H1 (cell line): Measurements from ENCODE around the gene ANKRD13C. TPM values are rescaled to one million over a fixed set of nuclear protein-coding genes. Genes with fewer than 3 reads are reported as not detected.

Source experiments
- CHD7 ChIP-seq: fragments of 300-600 bp; sonication (generic); IDR thresholded peaks from 2 replicates; pipeline ENCODE4 v1.7.1; 2012; ENCODE audit warnings: low read length, moderate library complexity, mild to moderate bottlenecking, inconsistent platforms; ENCODE audit not compliant: insufficient replicate concordance
- GABPA ChIP-seq: IDR thresholded peaks from 2 replicates; pipeline ENCODE4 v1.6.1; 2011; ENCODE audit warnings: mild to moderate bottlenecking, low read length, moderate library complexity, borderline replicate concordance; ENCODE audit not compliant: insufficient read depth
- MAX ChIP-seq: IDR thresholded peaks from 2 replicates; pipeline ENCODE4 v1.6.1; 2012; ENCODE audit warnings: inconsistent platforms
- RAD21 ChIP-seq, 2 experiments: IDR thresholded peaks in 1 of 2; conservative IDR thresholded peaks in 1 of 2; 2 replicates each; pipeline ENCODE4 v1.6.1; 2011; ENCODE audit warnings: low read depth in 2 of 2, low read length in 2 of 2, improper control_type of control experiment in 1 of 2, inconsistent platforms in 1 of 2, mild to moderate bottlenecking in 1 of 2, moderate library complexity in 1 of 2
- YY1 ChIP-seq: IDR thresholded peaks from 2 replicates; pipeline ENCODE4 v1.6.1; 2011; ENCODE audit warnings: low read depth, mild to moderate bottlenecking, low read length
- polyA plus RNA-seq, 7 experiments: library from polyadenylated mRNA; depleted of rRNA in 3 of 7; stranded (reverse) in 5 of 7; unstranded in 2 of 7; fragments of >200 nt in 5 of 7; fragments of 200-250 nt in 2 of 7; gene quantifications; 1 replicate in 5 of 7; 2 replicates in 1 of 7; 4 replicates in 1 of 7; pipeline versions ENCODE4 v1.2.1 to v1.2.3, GENCODE V29; 2011 to 2013; ENCODE audit warnings: missing spikeins in 2 of 7, mixed read lengths in 2 of 7
- total RNA-seq: library from RNA; stranded (reverse); fragmentation: NEBNext Ultra II Directional; extraction: Animal tissue kit (Norgen Biotek cat#: 25700); gene quantifications from 2 replicates; pipeline ENCODE4 v1.2.1, GENCODE V29; 2021

ANKRD13C gene
- total and polyA plus RNA-seq, 2 of the 8 experiments (the other 6 are each of a cell fraction or from before 2014, with no cell fraction given), result 4.8 to 21.7 TPM

- no peak for TF ChIP-seq CHD7
- no peak for TF ChIP-seq YY1
- no peak for TF ChIP-seq MAX
- TF ChIP-seq RAD21 (IDR thresholded peaks at IDR 0.05 in 1 of 2, conservative IDR thresholded peaks at IDR 0.05 in 1 of 2; ENCODE audit: low read depth in 2 of 2, low read length in 2 of 2), result no peak
- no peak for TF ChIP-seq GABPA
Observed at GRCh38 chr1:70299472-70299871, 55.0 kb downstream of the ANKRD13C start (continued).
